ENCODE data around the gene CCT7. TPM values are rescaled to one million over a fixed set of nuclear protein-coding genes. Genes with fewer than 3 reads are reported as not detected.

CCT7 gene
- total RNA-seq, 2 experiments from 2014 or later: 499 to 541 TPM

Other genes with a start within 250 kb of the CCT7 start
- 1 to 10 TPM; 4.5 to 7.6 TPM for gene SFXN5, start 162.6 kb upstream of the CCT7 start, total RNA-seq
- 10 to 100 TPM; 11.1 to 11.2 TPM for gene RAB11FIP5, start 121.4 kb upstream of the CCT7 start, total RNA-seq
- not detected for gene NOTO, start 31.7 kb upstream of the CCT7 start, total RNA-seq
- gene SMYD5, start 20.1 kb upstream of the CCT7 start, total RNA-seq: 10 to 100 TPM; 40.0 to 42.0 TPM
- gene PRADC1, start 1.1 kb upstream of the CCT7 start, total RNA-seq: 10 to 100 TPM; 12.9 to 13.6 TPM
- gene FBXO41, start 50.2 kb downstream of the CCT7 start, total RNA-seq: 10 to 100 TPM; 15.2 to 15.6 TPM
- under 1 TPM; 0.24 to 0.34 TPM for gene EGR4, start 59.2 kb downstream of the CCT7 start, total RNA-seq
- gene ALMS1, start 151.5 kb downstream of the CCT7 start, total RNA-seq: 10 to 100 TPM; 20.4 to 22.7 TPM

Data from activated CD4-positive, alpha-beta memory T cell treated with anti-CD3 and anti-CD28 coated beads for 36 hours (primary cell).